Vagina (tissue), 2 donors: Measurements from ENCODE around the gene OR5AS1.

Source experiments
- CTCF ChIP-seq, 3 experiments: fragments of 450-650 bp in 2 of 3; fragments of 200-600 bp in 1 of 3; sonication (generic) in 1 of 3; IDR thresholded peaks; one replicate each; pipeline ENCODE4 v1.5.1; 2017 to 2019; ENCODE audit warnings: antibody characterized with exemption in 3 of 3, mild to moderate bottlenecking in 2 of 3, moderate library complexity in 2 of 3
- POLR2A ChIP-seq, 2 donors: fragments of 450-650 bp; IDR thresholded peaks; one replicate each; pipeline ENCODE4 v1.6.1; 2017; ENCODE audit warnings: antibody characterized with exemption in 2 of 2, mild to moderate bottlenecking in 2 of 2, moderate library complexity in 2 of 2

- TF ChIP-seq CTCF (IDR thresholded peaks at IDR 0.05) (no peak), POLR2A (IDR thresholded peaks at IDR 0.05) (no peak)
Observed at GRCh38 chr11:56027354-56027753, at the start of gene OR5AS1.
